Osteocyte (in vitro differentiated cells): ENCODE results near the gene MFSD11. TPM values are rescaled to one million over a fixed set of nuclear protein-coding genes. Genes with fewer than 3 reads are reported as not detected.

ENCODE experiments used
- DNase-seq: peaks from one replicate; pipeline ENCODE4 v3.0.0; 2021; ENCODE audit warnings: mixed read lengths; ENCODE audit not compliant: unreplicated experiment; ENCODE audit errors: extremely low spot score
- H3K27ac Mint-ChIP-seq: one replicate; pipeline ENCODE4 v1.8.0; 2021; ENCODE audit warnings: mild to moderate bottlenecking, mixed read lengths; ENCODE audit not compliant: unreplicated experiment
- H3K27me3 Mint-ChIP-seq: one replicate; pipeline ENCODE4 v1.8.0; 2021; ENCODE audit warnings: mixed read lengths; ENCODE audit not compliant: unreplicated experiment
- H3K36me3 Mint-ChIP-seq: one replicate; pipeline ENCODE4 v1.8.0; 2021; ENCODE audit warnings: mixed read lengths; ENCODE audit not compliant: unreplicated experiment
- H3K4me1 Mint-ChIP-seq: one replicate; pipeline ENCODE4 v1.8.0; 2021; ENCODE audit warnings: mixed read lengths; ENCODE audit not compliant: unreplicated experiment
- H3K4me3 Mint-ChIP-seq: one replicate; pipeline ENCODE4 v1.8.0; 2021; ENCODE audit warnings: mild to moderate bottlenecking, moderate library complexity, mixed read lengths; ENCODE audit not compliant: unreplicated experiment
- H3K9me3 Mint-ChIP-seq: one replicate; pipeline ENCODE4 v1.8.0; 2021; ENCODE audit warnings: mixed read lengths; ENCODE audit not compliant: unreplicated experiment
- CTCF ChIP-seq: fragments of 200-600 bp; sonication (generic); IDR thresholded peaks from 2 replicates; pipeline ENCODE4 v1.5.0; 2021; ENCODE audit warnings: antibody characterized with exemption, mild to moderate bottlenecking, moderate library complexity
- total RNA-seq: library from RNA; stranded (reverse); gene quantifications from 2 replicates; pipeline ENCODE4 v1.2.1, GENCODE V29; 2021

MFSD11 gene
- total RNA-seq, 1 donor from 2014 or later, result 33.0 TPM

- DNase-seq, result no peak
- peaks cover 27% of the 10 kb centered on the region for H3K36me3 Mint-ChIP-seq
Measured at GRCh38 chr17:76757256-76757655, 19.3 kb downstream of the MFSD11 start.

GRCh38 chr17:76758570-76758969 is 20.7 kb downstream of the MFSD11 start:
- H3K4me3 Mint-ChIP-seq, result no peak overlapping the region
- no peaks in the 10 kb centered on the region for H3K9me3 Mint-ChIP-seq
- peaks cover 27% of the 10 kb centered on the region for H3K36me3 Mint-ChIP-seq
- TF ChIP-seq CTCF, result no peak
- H3K27me3 Mint-ChIP-seq, result no peaks in the 10 kb centered on the region
- H3K4me1 Mint-ChIP-seq, result peaks cover 2% of the 10 kb centered on the region
- DNase-seq, result no peak
- no peak overlapping the region for H3K27ac Mint-ChIP-seq

More at GRCh38 chr17:76757256-76757655, 19.3 kb downstream of the MFSD11 start:
- no peak for TF ChIP-seq CTCF
- H3K9me3 Mint-ChIP-seq, result no peaks in the 10 kb centered on the region
- H3K27ac Mint-ChIP-seq, result no peak overlapping the region
- no peaks in the 10 kb centered on the region for H3K27me3 Mint-ChIP-seq
- peaks cover 7% of the 10 kb centered on the region for H3K4me1 Mint-ChIP-seq
- no peak overlapping the region for H3K4me3 Mint-ChIP-seq

DNA sequence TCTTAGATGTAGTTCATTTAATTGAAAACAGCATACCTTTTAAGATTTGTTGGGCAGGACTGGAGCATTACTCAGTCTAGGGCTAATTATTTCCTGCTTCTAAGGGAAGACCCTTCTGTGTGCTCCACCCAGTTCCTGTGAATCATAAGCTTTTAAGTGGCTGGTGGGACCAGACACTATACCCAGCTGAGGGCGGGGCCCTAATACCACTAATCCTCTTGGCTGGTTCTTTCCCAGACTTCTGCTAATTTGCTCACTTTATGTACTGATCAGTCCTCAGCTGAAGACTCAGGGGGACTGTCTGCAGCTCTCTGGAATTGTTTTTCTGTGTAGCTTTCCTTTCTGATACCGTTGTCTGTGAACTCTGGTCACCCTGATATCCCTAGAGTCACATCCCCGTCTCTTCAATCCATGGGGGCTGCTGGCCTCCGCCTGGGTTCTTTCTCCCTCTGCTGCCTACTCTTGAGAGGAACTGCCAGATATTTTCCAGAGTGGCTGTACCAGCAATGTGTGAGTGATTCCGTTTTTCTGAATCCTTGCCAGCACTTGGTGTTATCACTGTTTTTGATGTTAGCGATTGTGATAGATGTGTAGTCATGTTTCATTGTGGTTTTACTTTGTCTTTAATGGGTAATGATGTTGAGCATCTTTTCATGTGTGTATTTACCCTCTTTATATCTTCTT is 35.1 kb downstream of the MFSD11 start:
- Mint-ChIP-seq H3K36me3 (peaks cover 48% of the 10 kb centered on the region), H3K27me3 (no peaks in the 10 kb centered on the region), H3K4me3 (peak overlapping the region; percentile 3), H3K27ac (peak overlapping the region; percentile 76), H3K4me1 (peaks cover 10% of the 10 kb centered on the region), H3K9me3 (no peaks in the 10 kb centered on the region)
- DNase-seq, result no peak
- TF ChIP-seq CTCF, result no peak

GRCh38 chr17:76775021-76775600 is 37.2 kb downstream of the MFSD11 start:
- Mint-ChIP-seq H3K27ac (no peak overlapping the region), H3K36me3 (peaks cover 49% of the 10 kb centered on the region)
- no peak for TF ChIP-seq CTCF

More at GRCh38 chr17:76775021-76775600, 37.2 kb downstream of the MFSD11 start:
- H3K27me3 Mint-ChIP-seq, result no peaks in the 10 kb centered on the region
- H3K4me3 Mint-ChIP-seq, result no peak overlapping the region
- H3K4me1 Mint-ChIP-seq, result peaks cover 15% of the 10 kb centered on the region
- H3K9me3 Mint-ChIP-seq, result no peaks in the 10 kb centered on the region
- no peak for DNase-seq
